HEK293 (cell line): ENCODE data around the gene PACS2.

Experiments used
- IKZF3 ChIP-seq: fragments of 450-650 bp; IDR thresholded peaks from 2 replicates; pipeline ENCODE4 v1.5.0; 2018; ENCODE audit warnings: missing biosample characterization, mild to moderate bottlenecking, missing genetic modification characterization, moderate library complexity
- KLF8 ChIP-seq: fragments of 450-650 bp; formaldehyde crosslinking; IDR thresholded peaks from 2 replicates; pipeline ENCODE4 v1.5.1; 2016; ENCODE audit warnings: missing biosample characterization, missing genetic modification characterization
- PRDM10 ChIP-seq: fragments of 450-650 bp; formaldehyde crosslinking; IDR thresholded peaks from 2 replicates; pipeline ENCODE4 v1.5.1; 2016; ENCODE audit warnings: missing biosample characterization, missing genetic modification characterization
- RBAK ChIP-seq: fragments of 450-650 bp; formaldehyde crosslinking; IDR thresholded peaks from 2 replicates; pipeline ENCODE4 v1.5.1; 2016; ENCODE audit warnings: missing biosample characterization, missing genetic modification characterization
- SETDB1 ChIP-seq: IDR thresholded peaks from one replicate; pipeline ENCODE4 v1.6.1; 2017; ENCODE audit warnings: mild to moderate bottlenecking, low read length, moderate library complexity, mixed read lengths; ENCODE audit not compliant: insufficient read length
- TCF7L2 ChIP-seq: IDR thresholded peaks from 2 replicates; pipeline ENCODE4 v1.6.1; 2011; ENCODE audit warnings: low read depth, mild to moderate bottlenecking, inconsistent platforms, low read length, moderate library complexity, borderline replicate concordance
- WT1 ChIP-seq: fragments of 450-650 bp; formaldehyde crosslinking; IDR thresholded peaks from 2 replicates; pipeline ENCODE4 v1.5.1; 2016; ENCODE audit warnings: missing biosample characterization, missing genetic modification characterization
- ZBTB10 ChIP-seq: fragments of 450-650 bp; formaldehyde crosslinking; IDR thresholded peaks from 2 replicates; pipeline ENCODE4 v1.5.1; 2016; ENCODE audit warnings: missing biosample characterization, missing genetic modification characterization
- ZNF138 ChIP-seq: fragments of 450-650 bp; formaldehyde crosslinking; IDR thresholded peaks from 2 replicates; pipeline ENCODE4 v1.5.1; 2016; ENCODE audit warnings: missing biosample characterization, missing genetic modification characterization, borderline replicate concordance
- ZNF311 ChIP-seq: fragments of 450-650 bp; formaldehyde crosslinking; IDR thresholded peaks from 2 replicates; pipeline ENCODE4 v1.5.1; 2017; ENCODE audit warnings: missing biosample characterization, missing genetic modification characterization, borderline replicate concordance
- ZNF335 ChIP-seq: fragments of 450-650 bp; formaldehyde crosslinking; conservative IDR thresholded peaks from 2 replicates; pipeline ENCODE4 v1.5.1; 2016; ENCODE audit warnings: missing biosample characterization, missing genetic modification characterization
- ZNF513 ChIP-seq: fragments of 450-650 bp; IDR thresholded peaks from 2 replicates; pipeline ENCODE4 v1.5.1; 2018; ENCODE audit warnings: missing biosample characterization, missing genetic modification characterization
- ZNF555 ChIP-seq: fragments of 450-650 bp; formaldehyde crosslinking; conservative IDR thresholded peaks from 2 replicates; pipeline ENCODE4 v1.5.1; 2017; ENCODE audit warnings: missing biosample characterization, mild to moderate bottlenecking, missing genetic modification characterization, inconsistent platforms
- ZNF776 ChIP-seq: fragments of 450-650 bp; formaldehyde crosslinking; IDR thresholded peaks from 2 replicates; pipeline ENCODE4 v1.5.0; 2017; ENCODE audit warnings: missing biosample characterization, missing genetic modification characterization, borderline replicate concordance
- ZNF791 ChIP-seq: fragments of 450-650 bp; formaldehyde crosslinking; IDR thresholded peaks from 2 replicates; pipeline ENCODE4 v1.5.1; 2016; ENCODE audit warnings: missing biosample characterization, missing genetic modification characterization
- ZSCAN23 ChIP-seq: fragments of 450-650 bp; formaldehyde crosslinking; IDR thresholded peaks from 2 replicates; pipeline ENCODE4 v1.5.1; 2016; ENCODE audit warnings: missing biosample characterization, missing genetic modification characterization
- TF ChIP-seq, protein P1 (sequence below): fragments of 450-650 bp; formaldehyde crosslinking; IDR thresholded peaks from 2 replicates; pipeline ENCODE4 v1.5.1; 2016; ENCODE audit warnings: missing biosample characterization, missing genetic modification characterization, low read depth
- TF ChIP-seq, protein P2 (sequence below): fragments of 450-650 bp; formaldehyde crosslinking; IDR thresholded peaks from 2 replicates; pipeline ENCODE4 v1.5.1; 2016; ENCODE audit warnings: missing biosample characterization, missing genetic modification characterization
- TF ChIP-seq, protein P3 (sequence below): fragments of 450-650 bp; formaldehyde crosslinking; IDR thresholded peaks from 2 replicates; pipeline ENCODE4 v1.5.1; 2016; ENCODE audit warnings: missing biosample characterization, missing genetic modification characterization
- TF ChIP-seq, protein P4 (sequence below): fragments of 450-650 bp; formaldehyde crosslinking; IDR thresholded peaks from 2 replicates; pipeline ENCODE4 v1.5.1; 2016; ENCODE audit warnings: missing biosample characterization, missing genetic modification characterization
- TF ChIP-seq, protein P5 (sequence below): fragments of 450-650 bp; formaldehyde crosslinking; IDR thresholded peaks from 2 replicates; pipeline ENCODE4 v1.5.0; 2017; ENCODE audit warnings: missing biosample characterization, missing genetic modification characterization, borderline replicate concordance

PACS2 gene

GRCh38 chr14:105398044-105398725, 83.6 kb downstream of the PACS2 start, which contains the start of gene TEX22 (continued):
- TF ChIP-seq, protein P1, sequence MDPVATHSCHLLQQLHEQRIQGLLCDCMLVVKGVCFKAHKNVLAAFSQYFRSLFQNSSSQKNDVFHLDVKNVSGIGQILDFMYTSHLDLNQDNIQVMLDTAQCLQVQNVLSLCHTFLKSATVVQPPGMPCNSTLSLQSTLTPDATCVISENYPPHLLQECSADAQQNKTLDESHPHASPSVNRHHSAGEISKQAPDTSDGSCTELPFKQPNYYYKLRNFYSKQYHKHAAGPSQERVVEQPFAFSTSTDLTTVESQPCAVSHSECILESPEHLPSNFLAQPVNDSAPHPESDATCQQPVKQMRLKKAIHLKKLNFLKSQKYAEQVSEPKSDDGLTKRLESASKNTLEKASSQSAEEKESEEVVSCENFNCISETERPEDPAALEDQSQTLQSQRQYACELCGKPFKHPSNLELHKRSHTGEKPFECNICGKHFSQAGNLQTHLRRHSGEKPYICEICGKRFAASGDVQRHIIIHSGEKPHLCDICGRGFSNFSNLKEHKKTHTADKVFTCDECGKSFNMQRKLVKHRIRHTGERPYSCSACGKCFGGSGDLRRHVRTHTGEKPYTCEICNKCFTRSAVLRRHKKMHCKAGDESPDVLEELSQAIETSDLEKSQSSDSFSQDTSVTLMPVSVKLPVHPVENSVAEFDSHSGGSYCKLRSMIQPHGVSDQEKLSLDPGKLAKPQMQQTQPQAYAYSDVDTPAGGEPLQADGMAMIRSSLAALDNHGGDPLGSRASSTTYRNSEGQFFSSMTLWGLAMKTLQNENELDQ (tag by site-specific recombination): no peak
- peak; percentile 97 for TF ChIP-seq ZBTB10 (tag by site-specific recombination)
- no peak for TF ChIP-seq WT1 (tag by site-specific recombination)
- no peak for TF ChIP-seq ZNF791
- TF ChIP-seq, protein P2, sequence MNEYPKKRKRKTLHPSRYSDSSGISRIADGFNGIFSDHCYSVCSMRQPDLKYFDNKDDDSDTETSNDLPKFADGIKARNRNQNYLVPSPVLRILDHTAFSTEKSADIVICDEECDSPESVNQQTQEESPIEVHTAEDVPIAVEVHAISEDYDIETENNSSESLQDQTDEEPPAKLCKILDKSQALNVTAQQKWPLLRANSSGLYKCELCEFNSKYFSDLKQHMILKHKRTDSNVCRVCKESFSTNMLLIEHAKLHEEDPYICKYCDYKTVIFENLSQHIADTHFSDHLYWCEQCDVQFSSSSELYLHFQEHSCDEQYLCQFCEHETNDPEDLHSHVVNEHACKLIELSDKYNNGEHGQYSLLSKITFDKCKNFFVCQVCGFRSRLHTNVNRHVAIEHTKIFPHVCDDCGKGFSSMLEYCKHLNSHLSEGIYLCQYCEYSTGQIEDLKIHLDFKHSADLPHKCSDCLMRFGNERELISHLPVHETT: no peak
- peak; percentile 52; the same call in 1 of the 2 replicates for TF ChIP-seq IKZF3 (tag by site-specific recombination)
- TF ChIP-seq ZNF311: no peak
- no peak for TF ChIP-seq SETDB1
- TF ChIP-seq ZNF513 (tag by site-specific recombination): no peak
- TF ChIP-seq ZNF776 (tag by site-specific recombination): no peak
- TF ChIP-seq, protein P3, sequence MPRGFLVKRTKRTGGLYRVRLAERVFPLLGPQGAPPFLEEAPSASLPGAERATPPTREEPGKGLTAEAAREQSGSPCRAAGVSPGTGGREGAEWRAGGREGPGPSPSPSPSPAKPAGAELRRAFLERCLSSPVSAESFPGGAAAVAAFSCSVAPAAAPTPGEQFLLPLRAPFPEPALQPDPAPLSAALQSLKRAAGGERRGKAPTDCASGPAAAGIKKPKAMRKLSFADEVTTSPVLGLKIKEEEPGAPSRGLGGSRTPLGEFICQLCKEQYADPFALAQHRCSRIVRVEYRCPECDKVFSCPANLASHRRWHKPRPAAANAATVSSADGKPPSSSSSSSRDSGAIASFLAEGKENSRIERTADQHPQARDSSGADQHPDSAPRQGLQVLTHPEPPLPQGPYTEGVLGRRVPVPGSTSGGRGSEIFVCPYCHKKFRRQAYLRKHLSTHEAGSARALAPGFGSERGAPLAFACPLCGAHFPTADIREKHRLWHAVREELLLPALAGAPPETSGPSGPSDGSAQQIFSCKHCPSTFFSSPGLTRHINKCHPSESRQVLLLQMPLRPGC: 0 out of 2 replicates have a peak, but pooled peaks have one; percentile 42
- TF ChIP-seq ZNF555 (tag by site-specific recombination): no peak
- TF ChIP-seq TCF7L2: no peak
- TF ChIP-seq KLF8: peak; percentile 86; the same call in 1 of the 2 replicates
- TF ChIP-seq ZSCAN23 (tag by site-specific recombination): no peak
- peak; percentile 78 for TF ChIP-seq ZNF335
- TF ChIP-seq, protein P4, sequence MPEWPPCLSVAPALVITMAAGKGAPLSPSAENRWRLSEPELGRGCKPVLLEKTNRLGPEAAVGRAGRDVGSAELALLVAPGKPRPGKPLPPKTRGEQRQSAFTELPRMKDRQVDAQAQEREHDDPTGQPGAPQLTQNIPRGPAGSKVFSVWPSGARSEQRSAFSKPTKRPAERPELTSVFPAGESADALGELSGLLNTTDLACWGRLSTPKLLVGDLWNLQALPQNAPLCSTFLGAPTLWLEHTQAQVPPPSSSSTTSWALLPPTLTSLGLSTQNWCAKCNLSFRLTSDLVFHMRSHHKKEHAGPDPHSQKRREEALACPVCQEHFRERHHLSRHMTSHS (tag by site-specific recombination): no peak
- TF ChIP-seq RBAK (tag by site-specific recombination): no peak
- TF ChIP-seq, protein P5, sequence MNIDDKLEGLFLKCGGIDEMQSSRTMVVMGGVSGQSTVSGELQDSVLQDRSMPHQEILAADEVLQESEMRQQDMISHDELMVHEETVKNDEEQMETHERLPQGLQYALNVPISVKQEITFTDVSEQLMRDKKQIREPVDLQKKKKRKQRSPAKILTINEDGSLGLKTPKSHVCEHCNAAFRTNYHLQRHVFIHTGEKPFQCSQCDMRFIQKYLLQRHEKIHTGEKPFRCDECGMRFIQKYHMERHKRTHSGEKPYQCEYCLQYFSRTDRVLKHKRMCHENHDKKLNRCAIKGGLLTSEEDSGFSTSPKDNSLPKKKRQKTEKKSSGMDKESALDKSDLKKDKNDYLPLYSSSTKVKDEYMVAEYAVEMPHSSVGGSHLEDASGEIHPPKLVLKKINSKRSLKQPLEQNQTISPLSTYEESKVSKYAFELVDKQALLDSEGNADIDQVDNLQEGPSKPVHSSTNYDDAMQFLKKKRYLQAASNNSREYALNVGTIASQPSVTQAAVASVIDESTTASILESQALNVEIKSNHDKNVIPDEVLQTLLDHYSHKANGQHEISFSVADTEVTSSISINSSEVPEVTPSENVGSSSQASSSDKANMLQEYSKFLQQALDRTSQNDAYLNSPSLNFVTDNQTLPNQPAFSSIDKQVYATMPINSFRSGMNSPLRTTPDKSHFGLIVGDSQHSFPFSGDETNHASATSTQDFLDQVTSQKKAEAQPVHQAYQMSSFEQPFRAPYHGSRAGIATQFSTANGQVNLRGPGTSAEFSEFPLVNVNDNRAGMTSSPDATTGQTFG (tag by site-specific recombination): no peak
- TF ChIP-seq PRDM10: peak; percentile 39; the same call in 1 of the 2 replicates
- TF ChIP-seq ZNF138 (tag by site-specific recombination): no peak
